ENCODE data around the gene ITPRID2. TPM values are rescaled to one million over a fixed set of nuclear protein-coding genes. Genes with fewer than 3 reads are reported as not detected.

Gene ITPRID2
- total and polyA plus RNA-seq, 2 of the 13 experiments (the other 11 are each of a cell fraction or from before 2014, with no cell fraction given): 44.8 to 62.3 TPM

DNA sequence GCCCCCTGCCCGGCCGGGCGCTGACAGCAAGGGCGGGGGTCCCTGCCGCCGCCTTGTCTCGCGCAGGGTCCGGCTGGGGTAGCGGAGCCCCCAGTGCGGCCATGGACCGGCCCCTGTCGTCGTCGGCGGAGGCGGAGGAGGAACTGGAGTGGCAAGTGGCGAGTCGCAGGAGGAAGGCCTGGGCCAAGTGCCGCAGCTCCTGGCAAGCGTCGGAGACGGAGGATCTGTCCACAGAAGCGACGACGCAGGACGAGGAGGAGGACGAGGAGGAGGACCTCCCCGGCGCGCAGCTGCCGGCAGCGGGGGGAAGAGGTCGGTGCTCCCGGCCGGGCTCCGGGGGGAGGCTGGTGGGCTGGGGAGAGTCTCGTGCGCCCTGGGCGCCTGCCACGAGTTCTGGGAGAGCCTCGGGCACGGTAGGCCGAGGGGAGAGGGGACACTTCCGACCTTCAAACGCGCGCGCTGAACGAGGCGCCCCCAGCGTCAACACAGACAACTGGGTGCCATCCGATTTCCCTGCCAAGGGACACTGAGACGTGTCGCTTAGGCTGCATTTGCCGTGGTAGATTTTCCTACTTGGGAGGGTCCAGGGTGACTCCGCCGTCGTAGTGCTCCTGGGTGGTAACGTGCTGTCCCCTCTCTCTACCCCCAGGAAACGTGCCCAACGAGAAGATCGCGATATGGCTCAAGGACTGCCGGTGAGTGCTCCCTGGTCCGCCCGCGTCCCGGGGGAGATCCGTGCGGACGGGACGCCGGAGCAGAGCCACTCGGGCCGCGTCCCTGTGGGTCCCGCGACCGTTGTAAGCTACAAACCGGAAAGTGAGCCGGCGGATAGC, 652 bp downstream of the ITPRID2 start (continued):
- TF ChIP-seq, protein P1, sequence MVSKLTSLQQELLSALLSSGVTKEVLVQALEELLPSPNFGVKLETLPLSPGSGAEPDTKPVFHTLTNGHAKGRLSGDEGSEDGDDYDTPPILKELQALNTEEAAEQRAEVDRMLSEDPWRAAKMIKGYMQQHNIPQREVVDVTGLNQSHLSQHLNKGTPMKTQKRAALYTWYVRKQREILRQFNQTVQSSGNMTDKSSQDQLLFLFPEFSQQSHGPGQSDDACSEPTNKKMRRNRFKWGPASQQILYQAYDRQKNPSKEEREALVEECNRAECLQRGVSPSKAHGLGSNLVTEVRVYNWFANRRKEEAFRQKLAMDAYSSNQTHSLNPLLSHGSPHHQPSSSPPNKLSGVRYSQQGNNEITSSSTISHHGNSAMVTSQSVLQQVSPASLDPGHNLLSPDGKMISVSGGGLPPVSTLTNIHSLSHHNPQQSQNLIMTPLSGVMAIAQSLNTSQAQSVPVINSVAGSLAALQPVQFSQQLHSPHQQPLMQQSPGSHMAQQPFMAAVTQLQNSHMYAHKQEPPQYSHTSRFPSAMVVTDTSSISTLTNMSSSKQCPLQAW (CRISPR knock-in tag; IDR thresholded peaks at IDR 0.05): no peak
- TF ChIP-seq ATF7 (IDR thresholded peaks at IDR 0.05): no peak
- peak; percentile 51; the same call in 1 of the 2 replicates for TF ChIP-seq ATF7 (CRISPR knock-in tag; IDR thresholded peaks at IDR 0.05)
- TF ChIP-seq BORCS8-MEF2B (CRISPR knock-in tag; IDR thresholded peaks at IDR 0.05): peak; percentile 97
- TF ChIP-seq, protein P2, sequence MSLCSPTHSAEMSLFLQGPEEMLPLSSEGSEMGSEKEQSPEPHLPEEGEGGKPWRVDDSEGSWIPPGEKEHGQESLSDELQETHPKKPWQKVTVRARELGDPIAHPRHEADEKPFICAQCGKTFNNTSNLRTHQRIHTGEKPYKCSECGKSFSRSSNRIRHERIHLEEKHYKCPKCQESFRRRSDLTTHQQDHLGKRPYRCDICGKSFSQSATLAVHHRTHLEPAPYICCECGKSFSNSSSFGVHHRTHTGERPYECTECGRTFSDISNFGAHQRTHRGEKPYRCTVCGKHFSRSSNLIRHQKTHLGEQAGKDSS (CRISPR knock-in tag; IDR thresholded peaks at IDR 0.05; ENCODE audit: borderline replicate concordance, low read depth): peak; percentile 88
- peak; percentile 93 for TF ChIP-seq ZNF501 (CRISPR knock-in tag; IDR thresholded peaks at IDR 0.05)
- TF ChIP-seq, protein P3, sequence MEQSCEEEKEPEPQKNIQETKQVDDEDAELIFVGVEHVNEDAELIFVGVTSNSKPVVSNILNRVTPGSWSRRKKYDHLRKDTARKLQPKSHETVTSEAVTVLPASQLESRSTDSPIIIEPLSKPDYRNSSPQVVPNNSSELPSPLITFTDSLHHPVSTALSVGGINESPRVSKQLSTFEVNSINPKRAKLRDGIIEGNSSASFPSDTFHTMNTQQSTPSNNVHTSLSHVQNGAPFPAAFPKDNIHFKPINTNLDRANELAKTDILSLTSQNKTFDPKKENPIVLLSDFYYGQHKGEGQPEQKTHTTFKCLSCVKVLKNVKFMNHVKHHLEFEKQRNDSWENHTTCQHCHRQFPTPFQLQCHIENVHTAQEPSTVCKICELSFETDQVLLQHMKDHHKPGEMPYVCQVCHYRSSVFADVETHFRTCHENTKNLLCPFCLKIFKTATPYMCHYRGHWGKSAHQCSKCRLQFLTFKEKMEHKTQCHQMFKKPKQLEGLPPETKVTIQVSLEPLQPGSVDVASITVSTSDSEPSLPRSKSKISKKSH (CRISPR knock-in tag; IDR thresholded peaks at IDR 0.05; ENCODE audit: borderline replicate concordance): peak; percentile 95; the same call in 1 of the 2 replicates
- peak; percentile 99 for TF ChIP-seq ZFP41 (CRISPR knock-in tag; IDR thresholded peaks at IDR 0.05; ENCODE audit: borderline replicate concordance)
- TF ChIP-seq, protein P4, sequence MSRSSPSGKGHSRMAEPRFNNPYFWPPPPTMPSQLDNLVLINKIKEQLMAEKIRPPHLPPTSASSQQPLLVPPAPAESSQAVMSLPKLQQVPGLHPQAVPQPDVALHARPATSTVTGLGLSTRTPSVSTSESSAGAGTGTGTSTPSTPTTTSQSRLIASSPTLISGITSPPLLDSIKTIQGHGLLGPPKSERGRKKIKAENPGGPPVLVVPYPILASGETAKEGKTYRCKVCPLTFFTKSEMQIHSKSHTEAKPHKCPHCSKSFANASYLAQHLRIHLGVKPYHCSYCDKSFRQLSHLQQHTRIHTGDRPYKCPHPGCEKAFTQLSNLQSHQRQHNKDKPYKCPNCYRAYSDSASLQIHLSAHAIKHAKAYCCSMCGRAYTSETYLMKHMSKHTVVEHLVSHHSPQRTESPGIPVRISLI (CRISPR knock-in tag; IDR thresholded peaks at IDR 0.05; ENCODE audit: borderline replicate concordance): no peak
- TF ChIP-seq, protein P5, sequence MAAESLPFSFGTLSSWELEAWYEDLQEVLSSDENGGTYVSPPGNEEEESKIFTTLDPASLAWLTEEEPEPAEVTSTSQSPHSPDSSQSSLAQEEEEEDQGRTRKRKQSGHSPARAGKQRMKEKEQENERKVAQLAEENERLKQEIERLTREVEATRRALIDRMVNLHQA (CRISPR knock-in tag; IDR thresholded peaks at IDR 0.05): no peak
- TF ChIP-seq, protein P6, sequence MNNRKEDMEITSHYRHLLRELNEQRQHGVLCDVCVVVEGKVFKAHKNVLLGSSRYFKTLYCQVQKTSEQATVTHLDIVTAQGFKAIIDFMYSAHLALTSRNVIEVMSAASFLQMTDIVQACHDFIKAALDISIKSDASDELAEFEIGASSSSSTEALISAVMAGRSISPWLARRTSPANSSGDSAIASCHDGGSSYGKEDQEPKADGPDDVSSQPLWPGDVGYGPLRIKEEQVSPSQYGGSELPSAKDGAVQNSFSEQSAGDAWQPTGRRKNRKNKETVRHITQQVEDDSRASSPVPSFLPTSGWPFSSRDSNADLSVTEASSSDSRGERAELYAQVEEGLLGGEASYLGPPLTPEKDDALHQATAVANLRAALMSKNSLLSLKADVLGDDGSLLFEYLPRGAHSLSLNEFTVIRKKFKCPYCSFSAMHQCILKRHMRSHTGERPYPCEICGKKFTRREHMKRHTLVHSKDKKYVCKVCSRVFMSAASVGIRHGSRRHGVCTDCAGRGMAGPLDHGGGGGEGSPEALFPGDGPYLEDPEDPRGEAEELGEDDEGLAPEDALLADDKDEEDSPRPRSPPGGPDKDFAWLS (CRISPR knock-in tag; IDR thresholded peaks at IDR 0.05; ENCODE audit: borderline replicate concordance): no peak; the same call in 1 of the 2 replicates
- peak; percentile 9 for TF ChIP-seq TBL1XR1 (IDR thresholded peaks at IDR 0.05; ENCODE audit: borderline replicate concordance, low read length, partially characterized antibody)
- TF ChIP-seq KLF12 (CRISPR knock-in tag; IDR thresholded peaks at IDR 0.05; ENCODE audit: borderline replicate concordance): peak; percentile 79; the same call in 1 of the 2 replicates
- TF ChIP-seq WIZ (CRISPR knock-in tag; IDR thresholded peaks at IDR 0.05): peak; percentile 97; the same call in 1 of the 2 replicates
- TF ChIP-seq ZNF772 (CRISPR knock-in tag; IDR thresholded peaks at IDR 0.05): peak; percentile 92
- TF ChIP-seq ZNF292 (CRISPR knock-in tag; IDR thresholded peaks at IDR 0.05; ENCODE audit: borderline replicate concordance, low read depth): peak; percentile 96
- peak; percentile 89 for TF ChIP-seq KDM2A (CRISPR knock-in tag; IDR thresholded peaks at IDR 0.05; ENCODE audit: borderline replicate concordance, low read depth)
- no peak; the same call in 1 of the 2 replicates for TF ChIP-seq KLF15 (CRISPR knock-in tag; IDR thresholded peaks at IDR 0.05; ENCODE audit: borderline replicate concordance)
- TF ChIP-seq ZNF160 (CRISPR knock-in tag; IDR thresholded peaks at IDR 0.05): peak; percentile 87; the same call in 1 of the 2 replicates
